ENCODE results near the gene GGA2.

DNA sequence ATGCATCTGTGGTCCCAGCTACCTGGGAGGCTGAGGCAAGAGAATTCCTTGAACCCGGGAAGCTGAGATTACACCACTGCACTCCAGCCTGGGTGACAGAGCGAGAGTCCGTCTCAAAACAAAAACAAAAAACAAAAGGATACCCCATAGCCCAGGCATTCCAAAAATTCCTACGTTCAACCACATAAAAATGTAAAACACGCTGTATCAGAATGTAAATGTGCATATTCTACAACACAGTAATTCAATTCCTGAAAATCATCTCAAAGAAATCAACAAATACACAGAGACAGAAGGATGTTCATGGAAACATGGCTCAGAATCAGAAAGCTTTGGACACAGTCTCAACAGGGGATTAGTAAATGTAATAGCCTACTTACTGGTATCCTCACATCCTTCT, 90.3 kb downstream of the GGA2 start:
- TF ChIP-seq EP300 (IDR thresholded peaks at IDR 0.05), result no peak
- TF ChIP-seq, protein P1, sequence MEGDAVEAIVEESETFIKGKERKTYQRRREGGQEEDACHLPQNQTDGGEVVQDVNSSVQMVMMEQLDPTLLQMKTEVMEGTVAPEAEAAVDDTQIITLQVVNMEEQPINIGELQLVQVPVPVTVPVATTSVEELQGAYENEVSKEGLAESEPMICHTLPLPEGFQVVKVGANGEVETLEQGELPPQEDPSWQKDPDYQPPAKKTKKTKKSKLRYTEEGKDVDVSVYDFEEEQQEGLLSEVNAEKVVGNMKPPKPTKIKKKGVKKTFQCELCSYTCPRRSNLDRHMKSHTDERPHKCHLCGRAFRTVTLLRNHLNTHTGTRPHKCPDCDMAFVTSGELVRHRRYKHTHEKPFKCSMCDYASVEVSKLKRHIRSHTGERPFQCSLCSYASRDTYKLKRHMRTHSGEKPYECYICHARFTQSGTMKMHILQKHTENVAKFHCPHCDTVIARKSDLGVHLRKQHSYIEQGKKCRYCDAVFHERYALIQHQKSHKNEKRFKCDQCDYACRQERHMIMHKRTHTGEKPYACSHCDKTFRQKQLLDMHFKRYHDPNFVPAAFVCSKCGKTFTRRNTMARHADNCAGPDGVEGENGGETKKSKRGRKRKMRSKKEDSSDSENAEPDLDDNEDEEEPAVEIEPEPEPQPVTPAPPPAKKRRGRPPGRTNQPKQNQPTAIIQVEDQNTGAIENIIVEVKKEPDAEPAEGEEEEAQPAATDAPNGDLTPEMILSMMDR (IDR thresholded peaks at IDR 0.05), result no peak

All from sigmoid colon (tissue), 4 donors.